NCI-H2107 (cell line): ENCODE data around the gene CCND3.
A peak's percentile ranks its signal among the peaks of the same experiment; 100 is the strongest.

Source experiments
- DNase-seq: peaks from one replicate; lab custom pipeline; 2025; lab: John Stamatoyannopoulos, UW

CCND3 gene

DNA sequence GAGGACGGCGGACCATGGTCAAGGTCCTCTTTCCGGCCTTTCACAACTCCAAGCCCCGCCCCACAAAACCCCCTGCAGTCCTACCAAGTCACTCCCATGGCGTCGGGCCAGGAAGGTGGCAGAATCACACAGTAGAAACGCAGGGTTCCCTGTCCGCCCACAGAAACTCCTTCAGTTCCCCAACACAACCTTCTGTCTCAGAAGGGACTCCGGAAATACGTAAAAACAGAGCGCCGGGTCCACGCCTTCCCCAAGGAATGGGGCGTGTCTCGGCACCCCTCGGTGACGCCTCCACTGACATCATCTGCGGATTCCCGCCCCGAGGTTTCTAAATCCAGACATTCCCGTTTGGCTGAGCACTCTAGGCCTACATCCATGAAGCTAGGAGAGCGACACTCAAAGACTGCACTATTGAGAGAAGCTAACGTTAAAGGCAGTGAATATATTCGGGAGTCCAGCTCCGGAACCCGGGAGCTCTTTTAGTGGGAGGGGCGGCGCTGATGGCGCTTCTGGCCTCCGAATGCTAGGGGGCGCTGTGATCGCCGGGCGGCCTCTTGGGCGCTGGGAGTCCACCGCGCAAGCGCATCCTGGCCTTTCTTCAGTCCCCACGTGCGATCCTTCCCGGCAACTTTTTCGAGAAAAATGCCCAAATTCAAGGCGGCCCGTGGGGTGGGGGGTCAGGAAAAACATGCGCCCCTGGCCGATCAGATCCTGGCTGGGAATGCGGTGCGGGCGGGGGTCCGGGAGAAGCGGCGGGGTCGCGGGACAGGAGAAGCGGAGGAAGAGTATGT lies 20.5 kb downstream of the CCND3 start, which contains the start of the genes BYSL and MED20:
Gene BYSL (plus strand): TSS at position 579 of the 791 bp plus-strand sequence. CDS start 64 bp downstream, at position 643.
Gene MED20 (minus strand): TSS at position 219 of the 791 bp plus-strand sequence. CDS start 121 bp downstream, at position 98.
- peak; percentile 74 for DNase-seq

DNA sequence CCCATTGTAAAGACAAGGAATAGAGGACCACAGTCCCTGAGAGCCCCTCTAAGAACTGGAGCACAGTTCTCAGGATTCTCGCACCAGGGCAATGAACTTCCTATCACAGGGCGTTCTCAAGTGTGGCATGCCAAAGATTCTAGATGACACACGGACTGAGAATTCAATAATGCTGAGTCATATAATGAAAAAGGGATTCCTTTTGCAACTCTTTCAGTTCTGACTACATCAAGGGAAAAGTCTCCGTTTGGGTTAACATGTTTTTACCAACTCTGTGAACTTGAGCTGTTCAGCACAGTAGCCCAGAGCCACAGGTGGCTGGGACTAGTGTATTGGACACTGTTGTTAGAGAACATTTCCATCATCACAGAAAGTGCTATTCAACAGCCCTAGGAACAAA lies 24.1 kb downstream of the CCND3 start:
- no peak for DNase-seq

DNA sequence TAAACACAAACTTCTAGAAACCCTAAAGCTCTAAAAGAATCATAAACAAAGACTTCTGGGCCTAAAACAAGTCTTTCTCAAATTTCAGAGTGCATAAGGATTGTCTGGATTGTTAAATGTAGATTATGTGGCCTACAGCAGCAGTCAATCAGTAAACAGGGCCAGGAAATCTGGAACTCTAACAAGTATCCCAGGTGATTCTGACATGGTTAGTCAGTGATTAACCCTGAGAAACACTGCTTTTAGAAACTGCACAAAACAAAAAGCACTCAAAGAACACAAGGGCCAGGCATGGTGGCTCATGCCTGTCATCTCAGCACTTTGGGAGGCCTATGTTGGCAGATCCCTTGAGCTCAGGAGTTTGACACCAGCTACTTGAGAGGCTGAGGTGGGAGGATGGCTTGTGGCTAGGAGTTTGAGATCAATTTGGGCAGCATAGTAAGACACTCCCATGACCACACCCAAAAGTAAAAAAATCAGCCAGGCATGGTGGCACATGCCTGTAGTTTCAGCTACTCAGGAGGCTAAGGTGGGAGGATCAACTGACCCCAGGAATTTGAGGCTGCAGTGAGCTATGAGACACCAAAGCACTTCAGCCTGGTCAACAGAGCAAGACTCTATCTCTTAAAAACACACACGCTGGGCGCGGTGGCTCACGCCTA lies 26.6 kb downstream of the CCND3 start:
- no peak for DNase-seq

DNA sequence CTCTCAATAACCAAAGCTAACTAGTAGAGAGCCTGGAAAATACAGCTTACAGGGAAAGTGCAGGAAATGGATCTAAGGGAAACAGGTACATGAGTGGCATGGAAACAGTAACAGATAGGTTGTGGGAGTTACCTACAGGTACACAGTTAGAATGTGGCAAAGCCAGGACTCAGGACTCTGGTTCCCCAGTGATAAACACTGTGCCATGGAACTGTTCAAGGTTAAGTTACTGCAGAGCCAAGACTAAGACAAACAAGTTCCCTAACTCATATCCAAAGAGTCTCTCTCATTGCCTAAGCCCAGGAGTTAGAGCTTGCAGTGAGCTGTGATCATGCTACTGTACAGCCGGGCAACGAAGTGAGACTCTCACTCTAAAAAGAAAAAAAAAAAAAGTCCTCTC lies 27.3 kb downstream of the CCND3 start:
- no peak for DNase-seq

DNA sequence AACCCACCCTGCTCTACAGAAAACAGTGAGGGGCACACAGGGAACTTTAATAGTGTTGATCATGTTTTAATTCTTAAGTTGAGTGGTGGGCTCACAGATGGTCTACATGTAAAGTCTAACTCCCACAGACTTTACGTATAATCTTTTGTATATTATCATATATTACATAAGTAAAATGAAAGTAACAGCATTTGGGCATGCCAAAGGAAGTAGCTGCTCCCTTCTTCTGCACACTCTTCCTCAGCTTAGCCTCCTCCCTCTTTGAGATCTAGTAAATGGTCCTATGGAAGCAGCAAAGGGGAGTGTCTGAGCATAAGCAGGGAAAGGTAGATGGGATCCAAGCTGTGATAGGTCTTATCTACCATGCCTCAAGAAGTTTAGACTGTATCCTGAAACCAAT lies 31.9 kb downstream of the CCND3 start:
- DNase-seq, result no peak

GRCh38 chr6:41901882-41902519 lies 39.6 kb downstream of the CCND3 start:
- no peak for DNase-seq

GRCh38 chr6:41900861-41901260 lies 40.7 kb downstream of the CCND3 start:
- DNase-seq, result no peak

DNA sequence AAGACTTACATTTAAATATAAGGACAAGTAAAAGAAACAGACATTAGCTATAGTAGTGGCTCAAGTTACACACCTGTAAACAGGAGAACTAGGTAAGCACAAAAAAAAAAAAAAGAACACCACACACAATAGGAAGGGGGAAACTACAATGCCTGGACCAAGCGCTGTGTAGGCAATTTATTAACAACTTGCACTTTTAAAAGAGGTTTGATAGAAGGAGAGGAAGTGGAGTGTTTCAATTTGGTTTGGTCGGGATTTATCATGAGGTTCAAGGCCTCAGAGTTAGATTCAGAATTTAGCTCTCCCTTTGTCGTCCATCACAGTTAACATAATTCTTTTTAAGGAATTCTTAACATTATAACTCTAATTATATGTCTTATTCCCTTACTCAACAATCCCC lies 45.3 kb downstream of the CCND3 start:
- DNase-seq, result no peak

- peak; percentile 34 for DNase-seq
These were observed 46.0 kb downstream of the CCND3 start, which contains the start of gene USP49 for GRCh38 chr6:41895300-41896233. TSS of gene USP49 (minus strand) at chr6:41895375. CDS start at chr6:41806983, 88,392 bp downstream.

DNA sequence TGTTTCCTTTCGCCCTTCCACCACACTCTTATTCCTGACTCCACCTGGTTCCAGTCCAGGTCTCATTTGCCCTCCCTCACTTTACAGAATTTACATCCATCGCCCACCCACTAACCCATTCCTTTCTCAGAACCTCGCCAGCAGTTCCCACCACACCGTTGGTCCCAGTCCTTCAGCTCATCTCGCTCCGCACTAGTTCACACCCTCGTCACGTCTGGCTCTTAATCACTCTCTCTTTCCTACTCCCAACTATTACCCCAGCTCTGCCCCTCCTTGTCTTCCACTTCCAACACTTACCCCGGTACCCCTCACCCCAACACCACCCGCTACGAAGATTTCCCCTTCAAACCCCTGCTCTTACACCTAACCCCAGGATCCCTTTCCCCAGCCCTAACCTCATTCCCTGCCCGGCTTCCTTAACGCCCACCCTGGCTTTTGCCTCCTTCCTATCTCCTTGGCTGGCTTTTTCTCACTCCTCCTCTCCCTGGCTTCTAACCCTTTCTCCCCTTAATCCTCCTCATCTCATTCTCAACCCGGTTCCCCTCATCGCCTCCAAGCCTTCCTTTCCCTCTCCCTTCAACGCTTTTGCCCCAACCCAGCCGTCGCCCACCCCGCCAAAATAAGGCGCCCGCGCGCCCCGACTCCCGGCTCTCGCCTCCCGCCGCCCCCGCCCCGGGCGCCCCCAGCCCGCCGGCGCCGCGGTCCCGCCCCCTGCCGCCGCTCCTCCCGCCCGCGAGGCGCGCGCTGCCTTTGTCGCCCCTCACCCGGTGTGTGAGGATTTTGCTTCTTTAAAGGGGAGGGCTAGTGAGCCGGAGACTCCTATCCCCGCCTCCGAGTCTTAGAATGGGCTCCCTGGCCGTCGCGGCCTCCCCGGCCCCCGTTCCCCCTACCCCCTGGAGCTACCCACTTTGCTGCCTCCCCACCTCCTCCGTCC lies 47.0 kb downstream of the CCND3 start:
- DNase-seq, result no peak

GRCh38 chr6:41892921-41893564 lies 48.6 kb downstream of the CCND3 start:
- no peak for DNase-seq

DNA sequence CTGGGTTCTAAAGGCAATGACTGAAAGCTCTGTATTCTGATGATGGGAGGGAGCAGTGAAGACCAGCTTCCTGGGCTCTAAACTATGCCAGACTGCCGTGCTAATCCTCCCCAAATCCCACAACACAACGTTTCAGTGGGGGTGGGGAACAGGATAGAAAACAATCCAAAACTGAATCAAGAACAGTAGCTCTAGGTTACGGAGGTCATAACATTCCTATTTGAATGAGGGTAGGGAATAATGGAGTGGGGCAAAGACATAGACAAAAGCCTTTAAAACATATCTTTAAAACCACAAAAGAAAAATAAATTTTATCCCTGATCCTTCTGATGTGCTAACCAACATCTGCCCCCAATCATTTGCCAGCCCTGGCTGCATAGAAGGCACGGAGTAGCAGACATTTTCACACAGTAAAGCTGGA lies 54.3 kb downstream of the CCND3 start:
- no peak for DNase-seq

DNA sequence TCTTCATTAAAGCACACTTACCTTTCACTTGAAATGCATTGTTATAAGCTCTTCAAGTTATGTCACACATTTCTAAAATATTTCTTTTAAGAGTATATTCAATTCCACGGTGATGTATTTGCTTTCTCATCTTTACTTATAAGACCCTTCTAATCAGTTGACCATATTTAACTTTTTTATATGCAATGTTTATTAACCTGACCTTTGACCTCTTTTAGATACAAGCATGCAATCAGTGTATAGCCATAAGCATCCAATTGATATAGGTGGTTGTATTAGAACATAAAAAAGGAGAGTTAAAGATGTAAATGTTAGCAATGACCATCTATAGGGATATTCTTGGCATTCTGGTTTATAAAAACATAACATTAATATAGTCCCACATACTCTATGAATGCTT lies 55.7 kb downstream of the CCND3 start:
- no peak for DNase-seq

DNA sequence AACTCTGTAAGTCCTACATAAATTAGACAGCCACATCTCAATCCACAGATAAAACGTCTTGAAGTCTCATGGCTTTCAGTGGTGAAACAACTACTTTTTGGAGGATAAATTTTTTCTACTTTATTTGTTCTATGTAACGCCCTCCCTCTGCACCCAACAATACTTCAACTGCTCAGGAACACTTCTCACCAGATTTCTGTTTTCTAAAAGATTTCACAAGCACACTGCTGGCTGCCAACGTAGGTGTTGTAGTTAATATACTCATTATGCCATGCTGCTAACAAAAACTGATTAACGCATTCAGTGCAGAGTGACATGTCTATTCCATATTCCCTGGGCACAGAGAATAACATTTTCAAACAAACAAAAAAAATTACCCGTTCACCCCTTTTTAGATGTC lies 56.7 kb downstream of the CCND3 start:
- DNase-seq, result no peak
